ENCODE data around the gene TRIM63.
A peak's percentile ranks its signal among the peaks of the same experiment; 100 is the strongest.
"Not testable (repeated sequence)": the region's sequence is repeated elsewhere in the genome, so short reads cannot be mapped to it uniquely, and the experiment has no call there.

TRIM63 gene

DNA sequence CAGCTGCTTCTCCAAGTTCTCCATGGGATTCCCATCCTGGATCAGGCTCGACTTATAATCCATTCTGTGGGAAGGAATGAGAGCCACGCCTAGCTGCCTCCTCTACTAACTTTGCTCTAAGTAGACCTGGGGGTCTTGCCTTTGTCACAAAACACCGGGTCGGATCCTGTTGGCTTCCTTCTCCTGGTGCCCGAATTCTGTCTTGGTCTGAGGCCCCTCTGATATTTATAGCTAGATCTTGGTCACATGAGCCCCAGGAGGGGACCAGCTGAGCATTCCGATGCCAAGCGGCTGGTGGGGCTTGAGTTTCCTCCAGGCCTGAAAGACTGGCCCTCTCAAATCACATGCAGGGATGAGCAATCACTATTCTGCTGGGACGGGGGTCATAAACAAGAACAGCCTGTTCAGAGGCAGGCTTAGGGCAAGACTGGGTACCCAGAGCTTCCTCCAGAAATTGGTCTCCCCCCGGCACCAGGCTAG is at the start of gene TRIM63:
Gene TRIM63 (minus strand): TSS at position 199 of the 480 bp plus-strand sequence. CDS start 136 bp downstream, at position 63.
- no peak for DNase-seq

DNA sequence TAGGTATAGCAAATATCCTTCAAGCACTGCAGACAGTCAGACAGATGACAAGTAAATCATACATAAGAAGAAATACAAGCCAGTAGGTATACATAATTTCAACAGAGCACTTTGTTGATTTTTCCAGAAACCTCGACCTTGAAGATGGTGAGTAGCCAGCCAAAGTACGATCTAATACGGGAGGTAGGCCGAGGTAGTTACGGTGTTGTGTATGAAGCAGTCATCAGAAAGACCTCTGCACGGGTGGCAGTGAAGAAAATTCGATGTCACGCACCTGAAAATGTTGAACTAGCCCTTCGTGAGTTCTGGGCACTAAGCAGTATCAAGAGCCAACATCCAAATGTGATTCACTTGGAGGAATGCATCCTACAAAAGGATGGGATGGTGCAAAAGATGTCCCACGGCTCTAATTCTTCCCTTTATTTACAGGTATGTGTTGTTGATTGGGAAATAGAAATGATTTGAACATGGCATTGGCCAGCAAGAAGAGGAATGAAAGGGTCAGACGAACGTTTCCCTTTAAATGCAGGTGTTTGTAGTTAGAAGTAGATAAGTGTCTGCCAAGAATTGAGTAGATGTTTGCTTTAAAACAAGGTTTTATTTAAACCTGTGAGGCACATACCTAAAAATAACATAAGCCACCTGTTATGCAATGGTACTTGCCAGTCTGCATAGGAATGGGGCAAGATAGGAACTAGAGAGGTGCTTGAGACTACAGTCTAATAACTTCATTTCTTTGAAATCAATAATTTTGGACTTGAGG is 46.9 kb upstream of the TRIM63 start:
- no peak for DNase-seq

DNA sequence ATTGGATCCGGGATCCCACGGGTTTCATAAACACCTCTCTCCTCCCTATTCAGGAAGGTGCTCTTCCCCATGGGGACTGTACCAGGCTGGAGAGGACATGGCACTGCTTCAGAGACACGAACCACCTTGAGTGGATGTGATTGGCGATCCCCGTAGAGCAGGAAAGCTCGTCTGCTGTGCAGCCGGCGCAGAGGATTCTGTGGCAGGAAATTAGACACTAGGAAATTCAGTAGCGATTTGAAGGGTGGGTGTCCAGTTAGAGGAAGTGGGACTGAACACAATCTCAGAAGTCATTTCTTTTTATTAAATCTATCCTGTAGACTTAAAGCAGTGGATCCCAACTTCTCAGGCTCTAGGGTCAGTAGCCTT is 45.0 kb upstream of the TRIM63 start:
- no peak for DNase-seq

DNA sequence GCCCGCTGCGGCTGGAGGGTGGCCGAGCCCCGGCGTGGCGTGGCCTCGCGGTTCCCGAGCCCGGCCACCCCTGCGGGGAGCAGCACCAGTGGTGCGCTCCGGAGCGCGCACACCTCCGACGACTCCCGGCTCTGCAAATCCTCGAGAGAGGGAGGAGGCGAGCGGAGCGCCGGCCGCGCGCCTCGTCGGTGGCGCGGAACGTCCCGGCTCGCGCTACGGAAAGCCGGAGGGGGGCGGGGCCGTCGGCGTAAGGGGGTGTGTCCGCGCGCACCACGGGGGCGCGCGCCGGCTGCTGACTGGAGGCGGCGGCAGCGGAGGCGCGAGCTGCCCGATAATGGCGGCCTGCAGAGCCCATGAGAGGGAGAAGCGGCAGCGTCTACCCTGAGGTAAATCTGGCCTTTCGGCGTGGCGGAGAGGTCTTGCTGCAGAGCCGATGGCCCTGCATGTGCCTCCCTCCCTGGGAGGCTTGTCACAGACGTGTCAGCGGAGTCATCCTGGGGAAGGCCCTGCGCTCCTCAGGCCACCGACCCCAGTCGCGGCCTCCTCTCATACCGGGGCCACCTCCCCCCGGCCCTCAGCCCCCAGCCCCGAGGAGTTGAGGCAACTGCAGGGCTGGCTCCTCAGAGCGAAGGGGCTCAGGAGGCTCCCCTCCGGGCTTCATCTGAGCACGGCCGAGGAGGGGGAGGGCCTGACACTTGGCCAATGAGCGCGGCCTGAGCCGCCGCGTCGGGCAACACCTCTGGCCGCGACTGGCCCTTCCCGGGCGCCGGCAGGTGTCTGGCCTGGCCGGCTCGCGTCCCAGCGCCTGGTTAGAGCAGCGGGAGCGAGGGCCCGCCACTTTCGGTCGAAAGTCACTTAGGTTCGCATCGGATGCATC is 44.3 kb upstream of the TRIM63 start, which contains the start of gene PDIK1L:
Gene PDIK1L (plus strand): TSS at position 295 of the 877 bp plus-strand sequence. CDS start 2,485 bp downstream, outside the sequence.
- peak; percentile 89 for DNase-seq

DNA sequence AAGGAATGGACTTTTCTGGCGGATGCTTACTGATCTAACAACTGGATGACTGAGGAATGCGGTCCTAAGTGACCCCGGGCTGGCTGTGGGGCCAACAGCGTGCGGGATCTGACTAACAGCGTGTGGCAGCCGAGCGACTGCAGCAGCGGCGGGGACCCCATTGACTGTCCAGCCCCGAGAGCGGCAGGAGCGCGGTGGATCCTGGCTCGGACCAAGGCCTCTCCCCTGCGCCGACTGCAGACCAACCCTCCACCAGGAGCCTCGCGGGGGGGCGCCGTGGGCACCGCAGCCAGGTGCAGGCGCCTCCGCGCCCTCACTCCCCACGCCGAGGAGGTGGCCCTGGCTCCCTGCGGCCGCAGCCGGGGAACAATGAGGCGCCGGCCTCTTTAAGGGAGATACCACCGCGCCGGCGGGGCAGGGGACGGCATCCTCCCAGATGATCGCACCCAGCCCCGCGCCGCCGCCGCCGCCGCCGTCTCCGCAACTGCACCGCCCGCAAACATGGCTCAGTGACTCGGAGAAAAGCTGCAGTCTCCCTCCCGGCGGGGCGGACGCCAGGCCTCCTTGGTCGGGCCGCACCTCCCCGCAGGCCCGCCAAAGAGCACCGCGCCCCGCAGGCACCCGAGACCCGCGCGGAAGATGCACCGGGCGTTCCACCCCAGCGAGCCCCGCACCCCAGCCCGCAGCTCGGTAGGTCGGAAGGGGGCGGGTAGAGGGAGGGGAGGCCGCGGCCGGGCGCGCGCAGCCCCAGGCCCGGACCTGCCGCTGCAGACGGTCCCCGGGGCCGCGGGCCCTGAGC is 43.5 kb upstream of the TRIM63 start:
- DNase-seq, result peak; percentile 62

DNA sequence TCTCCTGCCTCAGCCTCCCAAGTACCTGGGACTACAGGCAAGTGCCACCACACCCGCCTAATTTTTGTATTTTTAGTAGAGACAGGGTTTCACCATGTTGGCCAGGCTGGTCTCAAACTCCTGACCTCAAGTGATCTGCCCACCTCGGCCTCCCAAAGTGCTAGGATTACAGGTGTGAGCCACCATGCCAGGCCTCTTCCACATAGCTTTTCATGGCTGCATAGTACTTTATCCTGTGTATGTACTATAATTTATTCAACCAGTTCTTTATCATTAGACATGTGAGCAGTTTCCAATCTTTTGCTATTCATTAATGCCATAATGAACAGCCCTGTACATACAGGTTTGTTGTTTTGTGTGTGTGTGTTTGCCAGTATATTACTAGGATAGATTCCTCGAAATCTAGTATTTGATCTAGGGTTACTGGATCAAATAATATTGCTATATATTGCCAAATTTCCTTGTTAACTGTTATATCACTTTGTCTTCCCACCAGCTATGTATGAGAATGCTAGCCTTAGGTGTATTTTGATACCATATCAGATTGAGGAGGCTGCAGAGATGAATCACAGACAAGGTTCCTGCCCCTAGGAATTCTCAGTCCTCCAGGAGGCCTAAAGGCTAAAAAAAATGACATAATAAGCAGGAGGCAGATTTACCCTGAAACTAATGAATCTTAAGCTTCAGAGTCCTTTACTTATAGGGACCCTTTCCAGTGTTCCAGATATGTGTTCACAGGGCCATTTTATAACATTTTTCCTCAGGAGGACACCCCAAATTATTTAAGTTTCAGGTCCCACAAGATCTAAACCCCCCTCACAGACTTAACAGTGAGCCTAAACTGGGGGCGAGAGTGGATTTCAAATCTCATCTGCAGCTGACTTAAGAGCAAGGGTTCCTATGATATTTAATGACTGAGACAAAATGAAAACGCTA is 42.1 kb upstream of the TRIM63 start:
- no peak for DNase-seq

DNA sequence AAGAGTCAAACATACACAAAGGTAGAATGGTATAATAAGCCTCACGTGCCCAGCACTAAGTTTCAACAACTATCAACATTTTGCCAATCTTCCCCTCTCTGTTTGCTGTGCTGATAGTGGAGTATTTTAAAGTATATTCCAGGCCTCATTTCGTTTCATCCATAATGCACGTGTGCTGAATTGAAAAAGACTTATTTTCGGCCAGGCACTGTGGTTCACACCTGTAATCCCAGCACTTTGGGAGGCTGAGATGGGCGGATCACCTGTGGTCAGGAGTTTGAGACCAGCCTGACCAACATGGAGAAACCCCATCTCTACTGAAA is 37.8 kb upstream of the TRIM63 start:
- not testable (repeated sequence) for DNase-seq

DNA sequence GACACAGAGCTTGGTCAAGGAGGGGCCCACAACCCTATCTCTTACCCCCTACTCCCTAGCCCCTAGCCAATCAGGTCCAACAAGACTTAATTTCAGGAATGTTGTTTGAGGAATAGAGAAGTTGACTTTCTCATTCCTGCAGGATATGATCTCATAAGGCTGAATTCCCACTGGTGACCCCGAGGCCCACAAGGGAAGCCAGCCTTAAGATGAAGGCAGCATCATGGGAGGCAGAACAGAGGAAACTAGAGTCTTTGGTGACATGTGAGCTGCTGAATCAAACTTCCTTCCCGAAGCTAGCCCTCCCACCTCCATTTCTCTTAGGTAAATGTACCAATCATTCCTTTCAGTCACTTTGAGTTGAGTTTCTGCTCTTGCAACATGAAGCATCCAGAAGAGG is 35.1 kb upstream of the TRIM63 start:
- no peak for DNase-seq

DNA sequence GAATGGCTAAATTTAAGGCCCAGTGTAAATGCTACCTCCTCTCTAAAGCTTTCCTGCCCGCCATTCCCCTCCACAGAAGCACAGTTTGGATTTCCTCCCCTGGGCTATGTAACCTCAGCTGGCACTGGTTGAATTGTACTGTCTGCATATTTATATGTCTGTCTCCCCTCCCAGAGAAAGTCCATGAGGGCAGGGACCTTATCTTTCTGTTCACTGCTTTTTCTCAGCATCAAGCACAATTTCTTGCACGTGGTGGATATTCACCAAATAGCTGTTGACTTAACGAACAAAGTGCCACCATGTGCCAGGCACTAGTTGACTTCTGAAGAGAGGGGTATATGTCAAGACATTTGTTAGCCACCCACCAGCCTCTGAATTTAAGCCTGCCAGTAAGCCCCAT is 34.7 kb upstream of the TRIM63 start:
- DNase-seq, result no peak

DNA sequence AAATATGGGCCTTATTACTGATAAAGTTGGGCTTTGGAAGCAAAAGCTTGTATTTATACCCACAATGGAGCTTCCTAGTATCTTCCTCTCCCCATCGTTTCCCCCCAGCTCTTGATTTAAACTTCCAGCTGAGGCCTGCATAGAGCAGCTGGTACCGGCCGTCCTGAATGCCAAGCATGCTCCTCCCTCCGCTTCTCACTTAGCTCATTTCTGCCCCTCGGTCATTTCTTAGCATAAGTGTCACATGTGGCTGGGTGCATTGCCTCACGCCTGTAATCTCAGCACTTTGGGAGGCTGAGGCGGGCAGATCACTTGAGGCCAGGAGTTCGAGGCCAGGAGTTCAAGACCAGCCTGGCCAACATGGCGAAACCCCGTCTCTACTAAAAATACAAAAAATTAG is 32.8 kb upstream of the TRIM63 start:
- not testable (repeated sequence) for DNase-seq

DNA sequence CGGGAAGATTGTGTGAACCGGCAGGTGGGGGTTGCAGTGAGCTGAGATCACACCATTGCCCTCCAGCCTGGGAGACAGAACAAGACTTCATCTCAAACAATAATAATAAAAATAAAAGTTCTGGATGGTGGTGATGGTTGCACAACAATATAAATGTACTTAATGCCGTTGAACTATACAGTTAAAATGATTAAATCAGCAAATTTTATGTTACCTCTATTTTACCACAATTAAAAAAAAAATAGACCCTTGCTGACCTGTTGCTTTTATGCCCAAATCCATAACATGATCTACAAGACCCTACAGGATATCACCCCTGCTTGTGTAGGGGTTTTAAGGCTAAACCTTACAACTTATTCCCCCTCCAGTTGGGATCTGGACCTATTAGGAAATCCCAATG is 32.4 kb upstream of the TRIM63 start:
- no peak for DNase-seq

DNA sequence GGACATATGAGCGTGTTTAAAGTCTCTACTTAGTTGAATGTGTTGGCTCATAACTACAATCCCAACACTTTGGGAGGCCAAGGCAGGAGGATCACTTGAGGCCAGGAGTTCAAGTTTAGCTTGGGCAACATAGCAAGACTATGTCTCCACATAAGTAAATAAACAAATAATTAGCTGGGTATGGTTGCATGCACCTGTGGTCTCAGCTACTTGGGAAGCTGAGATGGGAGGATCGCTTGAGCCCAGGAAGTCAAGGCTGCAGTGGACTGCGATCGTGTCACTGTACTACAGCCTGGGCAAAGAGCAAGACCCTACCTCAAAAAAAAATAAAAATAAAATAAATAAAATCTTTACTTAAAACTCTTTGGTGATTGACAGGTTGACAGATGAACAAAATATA is 31.2 kb upstream of the TRIM63 start:
- DNase-seq, result no peak

DNA sequence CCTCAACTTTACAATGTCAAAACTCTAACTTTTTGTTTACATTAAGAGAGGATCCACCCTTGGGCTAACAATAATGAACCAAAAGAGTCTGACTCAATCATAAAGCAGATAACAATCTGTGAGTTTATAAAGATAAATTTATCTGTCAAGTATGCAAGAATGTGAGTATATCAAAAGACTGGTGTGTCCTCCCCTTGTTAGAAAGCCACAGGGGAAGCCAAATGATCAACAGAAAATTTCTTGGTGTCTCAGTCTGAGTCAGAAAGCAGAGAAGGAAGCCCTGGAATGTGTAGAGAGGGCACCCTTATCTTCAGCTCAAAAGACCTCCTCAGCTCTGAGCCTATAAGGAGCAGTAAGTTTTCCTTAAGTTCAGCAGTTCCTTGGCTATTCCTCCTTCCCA is 30.3 kb upstream of the TRIM63 start:
- no peak for DNase-seq

DNA sequence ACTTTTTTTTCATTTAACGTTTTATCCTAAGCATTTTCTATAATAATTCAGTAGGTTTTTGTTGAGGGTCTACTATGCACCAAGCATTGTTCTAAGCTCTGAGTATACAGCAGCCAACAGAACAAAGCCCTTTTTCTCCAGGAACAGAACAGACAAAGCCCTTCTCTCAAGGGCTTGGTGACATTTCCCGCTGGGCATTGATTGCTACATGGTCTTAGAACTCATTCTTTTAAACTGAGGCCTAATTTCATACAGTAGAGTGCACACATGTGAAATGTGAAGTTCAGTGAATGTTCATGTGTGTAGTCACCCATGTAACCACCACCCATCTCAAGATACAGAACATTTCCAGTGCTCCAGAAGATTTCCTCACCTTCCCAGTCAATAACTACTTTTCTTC is 29.0 kb upstream of the TRIM63 start:
- no peak for DNase-seq

DNA sequence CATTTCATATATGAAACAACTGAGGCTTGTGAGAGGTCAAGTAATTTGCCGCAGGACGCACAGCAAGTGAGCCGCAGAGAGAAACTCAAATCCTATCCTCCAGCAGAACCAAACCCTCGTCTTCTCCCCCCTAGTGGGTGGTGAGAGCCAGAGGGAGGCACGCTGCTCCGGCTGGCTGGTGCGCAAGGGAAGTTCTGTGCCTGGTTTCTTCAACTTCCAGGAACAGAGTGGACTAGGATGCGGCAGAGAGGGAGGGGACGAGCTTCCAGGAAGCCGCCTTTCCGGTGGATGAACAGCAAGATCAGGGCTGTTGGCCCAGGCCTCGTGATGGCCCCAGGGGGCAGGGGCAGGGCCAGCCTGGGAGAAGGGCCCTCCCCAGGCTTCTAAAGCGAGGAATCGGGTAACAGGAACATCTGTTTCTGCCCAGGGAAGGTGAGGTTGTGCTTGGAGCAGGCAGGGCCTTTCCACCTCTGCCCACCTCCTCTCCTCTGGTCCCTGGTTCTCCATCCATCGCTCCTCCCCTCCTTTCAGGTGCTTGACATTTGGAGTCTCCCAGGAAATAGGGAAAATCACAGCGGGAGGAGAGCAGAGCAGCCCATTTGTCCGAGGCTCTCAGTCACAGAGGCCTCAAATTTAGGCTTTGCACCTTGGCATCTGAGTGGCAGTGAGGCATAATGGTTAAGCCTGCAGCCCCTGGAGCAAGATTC is 27.4 kb upstream of the TRIM63 start:
- DNase-seq, result no peak

DNA sequence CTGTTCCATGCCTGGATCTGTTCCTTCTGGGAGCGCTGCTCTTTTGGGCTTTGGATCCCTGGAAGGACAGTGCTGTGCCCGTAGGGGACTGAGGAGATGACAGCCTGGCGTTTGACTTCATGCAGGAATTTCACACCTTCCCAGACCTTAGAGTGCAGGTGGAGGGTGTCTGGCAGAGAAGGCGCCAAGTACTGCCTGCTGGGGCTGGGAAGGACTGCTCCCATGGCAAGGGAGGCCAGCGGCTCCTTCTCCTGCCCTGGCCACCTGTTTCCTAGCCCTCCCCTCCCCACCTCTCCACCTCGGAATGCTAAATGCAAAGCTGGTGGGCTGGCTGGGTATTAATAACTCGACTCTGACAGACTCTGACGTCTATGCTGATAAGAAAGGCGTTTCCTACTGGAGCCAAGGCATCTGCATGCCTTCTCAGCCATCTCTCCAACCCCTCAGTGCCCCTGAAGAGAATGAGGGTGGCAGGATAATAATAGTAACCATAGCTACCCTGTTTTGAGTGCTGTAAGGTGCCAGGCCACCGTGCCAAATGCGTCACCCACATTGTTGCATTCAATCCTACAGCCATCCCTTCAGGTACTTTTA is 26.7 kb upstream of the TRIM63 start:
- DNase-seq, result no peak

DNA sequence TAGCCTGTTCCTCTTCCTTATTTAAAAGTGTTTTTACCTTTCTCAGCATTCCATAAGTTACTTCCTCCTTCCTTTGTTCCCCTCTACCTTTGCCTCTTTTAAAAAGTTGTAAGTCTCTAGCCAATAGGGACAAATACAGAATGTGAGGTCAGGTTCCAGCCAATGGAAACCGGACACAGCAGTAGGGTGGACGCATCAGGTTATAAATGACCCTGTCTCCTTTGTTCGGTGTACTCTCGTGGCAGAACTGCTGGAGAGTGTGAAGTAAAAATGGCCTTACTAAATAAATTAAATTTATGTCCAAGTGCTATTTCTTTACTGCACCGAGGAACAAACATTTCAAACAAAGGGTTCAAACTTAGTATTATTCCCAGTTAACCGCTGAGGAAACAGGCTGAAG is 26.1 kb upstream of the TRIM63 start:
- DNase-seq, result not testable (repeated sequence)

DNA sequence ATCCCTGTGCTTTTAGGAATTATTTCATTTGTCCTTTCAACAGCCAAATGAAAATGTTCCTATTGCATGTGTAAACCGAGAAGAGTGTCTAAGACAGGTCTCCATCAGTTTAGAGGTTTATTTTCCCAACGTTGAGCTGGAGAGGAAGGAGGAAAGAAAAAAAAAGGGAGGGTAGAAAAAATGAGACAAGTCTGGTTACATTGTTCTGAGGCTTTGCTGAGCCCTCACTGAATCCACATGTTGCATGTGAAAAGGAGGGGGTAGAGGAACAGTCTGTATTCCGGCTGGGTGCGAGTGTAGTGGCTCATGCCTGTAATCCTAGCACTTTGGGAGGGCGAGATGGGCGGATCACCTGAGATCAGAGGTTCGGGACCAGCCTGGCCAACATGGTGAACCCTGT is 25.0 kb upstream of the TRIM63 start:
- DNase-seq, result no peak

DNA sequence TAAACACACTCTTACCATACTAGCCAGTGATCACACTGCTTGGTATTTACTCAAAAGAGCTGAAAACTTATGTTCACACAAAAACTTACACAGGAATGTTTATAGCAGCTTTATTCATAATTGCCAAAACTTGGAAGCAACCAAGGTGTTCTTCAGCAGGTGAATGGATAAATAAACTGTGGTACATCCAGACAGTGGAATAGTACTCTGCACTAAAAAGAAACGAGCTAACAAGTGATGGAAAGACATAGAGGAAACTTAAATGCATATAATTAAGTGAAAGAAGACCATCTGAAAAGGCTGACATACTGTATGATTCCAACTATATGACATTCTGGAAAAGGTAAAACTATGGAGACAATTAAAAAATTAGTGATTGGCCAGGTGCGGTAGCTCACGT is 23.5 kb upstream of the TRIM63 start:
- DNase-seq, result no peak

DNA sequence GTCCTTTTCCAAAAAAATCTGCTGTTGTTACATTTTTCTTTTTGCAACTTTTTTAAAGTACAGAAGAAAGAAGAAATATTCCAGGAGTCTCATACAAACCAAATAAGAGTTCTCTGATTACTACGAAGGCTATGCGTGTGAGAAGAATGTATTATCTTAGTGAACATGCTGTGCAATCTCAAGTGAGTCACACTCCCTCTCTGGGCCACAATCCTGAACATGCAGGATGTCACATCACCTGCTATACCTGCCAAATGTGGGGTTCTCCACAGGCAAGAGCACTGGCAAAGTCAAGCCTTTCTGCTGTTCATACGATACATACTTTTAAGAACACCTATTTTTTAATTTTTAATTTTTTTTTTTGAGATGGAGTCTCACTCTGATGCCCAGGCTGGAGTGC is 21.7 kb upstream of the TRIM63 start:
- no peak for DNase-seq

DNA sequence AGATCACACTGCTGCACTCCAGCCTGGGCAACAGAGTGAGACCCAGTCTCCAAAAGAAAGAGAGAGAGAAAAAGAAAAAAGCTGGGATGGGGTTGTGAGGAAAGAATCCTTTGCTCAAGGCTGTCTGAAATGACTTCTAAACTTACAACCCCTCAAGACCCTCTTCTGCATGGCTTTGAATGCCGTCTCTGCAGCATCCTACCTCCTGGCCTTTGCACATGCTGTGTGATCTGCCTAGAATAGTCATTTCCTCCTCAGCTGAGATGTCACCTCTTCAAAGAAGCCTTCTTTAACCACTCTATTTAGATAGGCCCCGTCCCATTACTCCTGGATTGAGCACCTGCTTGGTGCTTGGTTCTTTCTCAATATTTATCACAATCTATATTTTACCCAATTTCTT is 17.4 kb upstream of the TRIM63 start:
- no peak for DNase-seq
